ENCODE results near the gene COBL.

Gene COBL

DNA sequence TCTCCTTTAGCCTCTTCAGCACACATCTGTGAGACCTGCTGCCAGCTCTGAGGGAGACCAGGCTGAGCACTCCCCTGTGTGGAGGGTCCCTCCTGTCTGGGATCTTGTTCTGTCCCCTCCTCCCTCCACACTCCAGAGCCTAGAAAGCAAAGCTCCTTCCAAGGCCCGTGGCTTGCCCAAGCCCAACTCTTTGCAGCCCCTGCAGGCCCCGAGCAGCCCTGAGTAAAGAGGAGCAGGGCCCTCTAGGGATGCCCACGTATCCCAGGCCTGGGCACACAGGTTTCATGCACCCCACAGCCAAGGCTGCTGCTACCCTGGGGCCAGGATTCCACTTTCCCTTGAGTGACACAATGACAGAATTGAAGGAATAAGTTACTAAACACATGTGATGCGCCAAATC lies 24.0 kb downstream of the COBL start:
- Histone ChIP-seq H3K9me3 (no peaks in the 10 kb centered on the region), H3K27me3 (no peaks in the 10 kb centered on the region), H3K27ac (no peak overlapping the region), H3K4me3 (no peak overlapping the region), H3K36me3 (no peaks in the 10 kb centered on the region), H3K4me1 (no peaks in the 10 kb centered on the region)
- no peak for DNase-seq
- TF ChIP-seq, protein P1, sequence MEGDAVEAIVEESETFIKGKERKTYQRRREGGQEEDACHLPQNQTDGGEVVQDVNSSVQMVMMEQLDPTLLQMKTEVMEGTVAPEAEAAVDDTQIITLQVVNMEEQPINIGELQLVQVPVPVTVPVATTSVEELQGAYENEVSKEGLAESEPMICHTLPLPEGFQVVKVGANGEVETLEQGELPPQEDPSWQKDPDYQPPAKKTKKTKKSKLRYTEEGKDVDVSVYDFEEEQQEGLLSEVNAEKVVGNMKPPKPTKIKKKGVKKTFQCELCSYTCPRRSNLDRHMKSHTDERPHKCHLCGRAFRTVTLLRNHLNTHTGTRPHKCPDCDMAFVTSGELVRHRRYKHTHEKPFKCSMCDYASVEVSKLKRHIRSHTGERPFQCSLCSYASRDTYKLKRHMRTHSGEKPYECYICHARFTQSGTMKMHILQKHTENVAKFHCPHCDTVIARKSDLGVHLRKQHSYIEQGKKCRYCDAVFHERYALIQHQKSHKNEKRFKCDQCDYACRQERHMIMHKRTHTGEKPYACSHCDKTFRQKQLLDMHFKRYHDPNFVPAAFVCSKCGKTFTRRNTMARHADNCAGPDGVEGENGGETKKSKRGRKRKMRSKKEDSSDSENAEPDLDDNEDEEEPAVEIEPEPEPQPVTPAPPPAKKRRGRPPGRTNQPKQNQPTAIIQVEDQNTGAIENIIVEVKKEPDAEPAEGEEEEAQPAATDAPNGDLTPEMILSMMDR (IDR thresholded peaks at IDR 0.05): no peak
- intact Hi-C loops (cut with DNase I; ENCODE audit: low total_unique reads): no loop called here

DNA sequence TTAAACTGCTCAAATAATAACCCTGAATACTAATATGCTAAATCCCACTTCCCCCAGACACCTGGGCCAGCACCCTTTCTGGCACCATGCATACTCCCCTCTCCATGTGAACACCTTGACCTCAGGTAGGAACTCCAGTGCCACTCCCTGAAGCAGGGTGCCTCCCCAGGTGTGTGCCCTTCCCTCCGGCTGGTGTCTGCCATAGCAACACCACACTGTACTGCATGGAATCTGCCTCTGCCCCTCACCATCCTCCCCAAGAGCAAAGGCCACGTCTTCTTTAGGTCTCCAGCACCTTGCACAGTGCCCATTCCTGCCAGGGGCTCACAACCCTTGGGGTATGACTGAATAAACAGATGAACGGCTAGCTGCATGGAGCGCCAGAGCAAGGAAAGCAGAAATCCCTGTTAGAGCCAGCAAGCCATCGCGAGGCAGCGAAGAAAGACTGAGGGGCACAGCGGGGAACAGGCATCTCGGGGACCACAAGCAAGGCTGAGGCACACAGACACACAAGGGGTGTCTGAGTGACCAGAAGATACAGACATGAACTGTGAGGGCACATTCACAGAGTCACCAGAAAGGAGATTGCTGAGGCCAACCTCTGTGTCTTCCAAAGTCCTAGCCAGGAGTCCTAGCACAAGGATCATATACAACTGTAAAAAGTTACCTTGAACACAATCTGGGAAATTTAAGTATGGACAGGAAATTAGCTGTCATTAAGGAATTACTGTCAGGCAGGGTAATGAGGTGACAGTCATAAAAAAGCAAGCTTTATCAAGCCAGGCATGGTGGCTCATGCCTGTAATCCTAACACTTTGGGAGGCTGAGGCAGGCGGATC lies 25.7 kb downstream of the COBL start:
- TF ChIP-seq, protein P1 (IDR thresholded peaks at IDR 0.05): no peak
- Histone ChIP-seq H3K27me3 (no peaks in the 10 kb centered on the region), H3K36me3 (no peaks in the 10 kb centered on the region), H3K4me1 (no peaks in the 10 kb centered on the region), H3K4me3 (no peak overlapping the region), H3K27ac (no peak overlapping the region), H3K9me3 (no peaks in the 10 kb centered on the region)
- intact Hi-C loops (cut with DNase I; ENCODE audit: low total_unique reads): no loop called here
- no peak for DNase-seq

DNA sequence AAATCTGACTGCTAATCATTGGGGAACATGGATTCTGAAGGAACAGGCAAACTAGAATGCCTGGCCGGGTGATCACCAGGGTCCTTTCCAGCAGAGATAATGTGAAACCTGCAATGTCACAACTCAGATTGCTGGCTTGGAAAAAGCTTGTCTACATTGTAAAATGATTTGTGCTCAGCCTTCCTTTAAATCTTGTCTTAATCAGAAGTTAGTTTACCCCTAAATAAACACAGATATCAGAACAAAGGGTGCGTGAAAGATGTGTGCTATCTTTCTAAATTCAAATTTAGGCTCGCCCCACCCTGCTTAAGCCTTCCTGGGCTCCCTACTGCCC lies 26.3 kb downstream of the COBL start:
- Histone ChIP-seq H3K4me1 (no peaks in the 10 kb centered on the region), H3K36me3 (no peaks in the 10 kb centered on the region), H3K27me3 (no peaks in the 10 kb centered on the region), H3K4me3 (no peak overlapping the region), H3K27ac (no peak overlapping the region), H3K9me3 (no peaks in the 10 kb centered on the region)
- intact Hi-C loops (cut with DNase I; ENCODE audit: low total_unique reads): no loop called here
- TF ChIP-seq, protein P1 (IDR thresholded peaks at IDR 0.05): no peak
- no peak for DNase-seq

DNA sequence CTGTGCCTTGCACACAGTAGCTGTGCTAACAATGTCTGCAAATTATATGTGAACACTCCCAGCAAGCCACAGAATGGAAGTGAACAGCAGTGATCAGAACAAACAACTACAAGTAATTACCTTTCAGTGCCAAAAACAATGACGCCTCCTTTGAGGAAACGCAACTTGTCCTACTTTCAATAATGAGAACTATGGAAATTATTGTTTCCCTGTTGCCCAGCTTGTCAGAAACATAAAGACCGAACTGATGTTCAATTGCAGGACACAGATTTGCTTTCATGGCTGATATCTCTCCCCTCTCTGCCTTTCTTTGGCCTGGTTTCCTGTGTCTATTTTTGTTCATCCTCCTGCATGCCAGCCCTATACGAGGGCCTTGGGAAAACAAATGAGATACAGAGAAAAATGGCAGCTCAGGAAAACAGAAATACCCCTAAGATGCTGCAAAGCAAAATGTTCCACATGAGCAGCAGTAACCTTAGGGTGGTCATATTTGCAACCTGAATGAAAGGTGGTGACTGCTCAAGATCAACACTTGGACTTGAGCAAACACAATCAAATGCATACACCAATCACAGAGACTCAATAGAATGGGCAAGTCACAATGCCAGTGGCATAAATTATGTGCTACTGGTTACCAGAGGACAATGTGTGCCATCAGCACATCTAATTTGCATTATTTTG lies 26.8 kb downstream of the COBL start:
- intact Hi-C loops (cut with DNase I; ENCODE audit: low total_unique reads): no loop called here
- no peak overlapping the region for H3K4me3 ChIP-seq

DNA sequence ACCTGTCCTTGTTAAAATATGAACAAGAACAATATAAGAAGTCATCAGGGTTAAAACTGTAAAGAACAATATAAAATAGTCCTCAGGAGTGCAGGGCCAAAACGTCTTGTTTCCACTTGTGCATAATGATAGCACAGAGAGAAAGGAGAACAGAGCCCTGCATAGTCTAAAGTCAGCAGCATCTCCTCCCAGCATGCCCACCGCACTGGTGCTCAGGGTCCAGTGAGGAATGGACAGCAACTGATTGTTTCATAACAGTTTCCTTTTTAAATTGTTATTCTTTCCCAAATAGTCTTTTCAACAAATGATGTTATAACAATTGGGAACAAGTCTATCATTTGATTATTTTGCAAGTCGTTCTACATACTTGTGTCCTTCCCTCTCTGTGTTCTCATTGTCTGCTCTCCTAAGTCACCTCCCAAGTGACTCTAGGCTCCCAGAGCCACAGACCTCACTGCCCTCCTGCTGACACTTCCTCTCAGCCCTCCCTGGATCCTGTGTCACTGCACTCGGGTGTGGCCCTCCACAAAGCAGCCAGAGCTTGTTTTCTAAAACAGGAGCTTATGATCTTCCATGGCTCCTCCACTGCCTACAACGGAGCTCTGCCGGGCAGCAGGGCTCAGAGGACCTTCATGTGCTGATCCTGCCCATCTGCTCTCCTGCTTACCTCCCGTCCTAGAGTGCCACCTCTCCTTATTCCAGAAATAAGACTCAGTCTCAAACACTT lies 27.6 kb downstream of the COBL start:
- H3K27me3 ChIP-seq: no peaks in the 10 kb centered on the region
- intact Hi-C loops (cut with DNase I; ENCODE audit: low total_unique reads): no loop called here
- no peak for DNase-seq
- no peak overlapping the region for H3K4me3 ChIP-seq
- no peaks in the 10 kb centered on the region for H3K4me1 ChIP-seq
- peaks cover 0 to 5% (median 0%) of the 10 kb centered on the region in 3 donors for H3K9me3 ChIP-seq
- TF ChIP-seq, protein P1 (IDR thresholded peaks at IDR 0.05): no peak
- no peak overlapping the region for H3K27ac ChIP-seq
- no peaks in the 10 kb centered on the region for H3K36me3 ChIP-seq

More for the DNA sequence above, 26.8 kb downstream of the COBL start:
- H3K9me3 ChIP-seq: no peaks in the 10 kb centered on the region
- H3K27ac ChIP-seq: no peak overlapping the region
- DNase-seq: no peak
- H3K27me3 ChIP-seq: no peaks in the 10 kb centered on the region
- no peaks in the 10 kb centered on the region for H3K36me3 ChIP-seq
- no peaks in the 10 kb centered on the region for H3K4me1 ChIP-seq
- TF ChIP-seq, protein P1 (IDR thresholded peaks at IDR 0.05): no peak
